Stimulated activated CD4-positive, alpha-beta T cell treated with anti-CD3 and anti-CD28 coated beads, Interleukin-4, amount 100 ng/mL, for 1 hour (primary cell): ENCODE measurements around the gene SRP68.
"Not testable (repeated sequence)": the region's sequence is repeated elsewhere in the genome, so short reads cannot be mapped to it uniquely, and the experiment has no call there.

Source experiments
- DNase-seq: peaks from one replicate; pipeline ENCODE4 v3.0.0-alpha.2; 2020

The SRP68 gene

DNA sequence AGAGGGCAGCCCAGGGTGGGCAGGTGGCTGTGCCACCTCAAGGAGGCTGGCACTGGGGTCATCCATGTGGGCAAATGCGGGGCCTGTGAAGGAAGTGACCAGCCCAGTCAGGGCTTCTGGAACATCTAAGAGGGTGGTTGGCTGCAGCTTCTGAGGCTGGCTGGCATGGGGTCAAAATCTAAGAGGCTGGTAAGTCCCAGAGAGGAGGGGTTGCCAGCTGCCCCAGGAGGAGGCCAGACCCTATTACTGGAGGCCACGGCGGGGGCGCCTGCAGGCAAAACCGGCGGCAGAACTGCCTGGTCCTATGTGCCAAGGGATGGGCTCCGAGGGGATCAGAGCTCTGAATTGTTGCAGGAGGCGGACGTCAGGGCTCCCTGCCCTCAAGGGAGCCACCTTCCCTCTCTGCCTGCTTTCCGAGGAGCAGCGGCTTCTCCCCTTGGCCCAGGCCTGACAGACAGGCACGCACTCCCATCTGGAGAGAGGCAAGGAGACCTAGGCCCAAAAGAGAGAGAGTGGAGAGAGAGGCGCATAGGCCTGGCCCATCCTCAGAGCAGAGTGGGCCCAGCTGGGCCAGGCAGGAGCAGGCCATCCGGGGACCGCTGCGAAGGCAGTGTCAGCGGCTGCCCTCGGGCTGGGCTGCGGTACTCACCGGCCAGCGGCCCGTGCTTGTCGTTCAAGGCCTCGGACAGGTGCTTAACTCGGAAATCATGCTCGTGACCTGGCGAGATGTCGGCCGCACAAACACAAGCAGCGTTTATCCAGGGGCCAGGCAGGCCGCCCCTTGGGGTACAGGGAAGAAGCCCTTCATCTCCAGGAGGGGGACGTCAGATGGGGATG lies 17.6 kb upstream of the SRP68 start:
- no peak for DNase-seq

DNA sequence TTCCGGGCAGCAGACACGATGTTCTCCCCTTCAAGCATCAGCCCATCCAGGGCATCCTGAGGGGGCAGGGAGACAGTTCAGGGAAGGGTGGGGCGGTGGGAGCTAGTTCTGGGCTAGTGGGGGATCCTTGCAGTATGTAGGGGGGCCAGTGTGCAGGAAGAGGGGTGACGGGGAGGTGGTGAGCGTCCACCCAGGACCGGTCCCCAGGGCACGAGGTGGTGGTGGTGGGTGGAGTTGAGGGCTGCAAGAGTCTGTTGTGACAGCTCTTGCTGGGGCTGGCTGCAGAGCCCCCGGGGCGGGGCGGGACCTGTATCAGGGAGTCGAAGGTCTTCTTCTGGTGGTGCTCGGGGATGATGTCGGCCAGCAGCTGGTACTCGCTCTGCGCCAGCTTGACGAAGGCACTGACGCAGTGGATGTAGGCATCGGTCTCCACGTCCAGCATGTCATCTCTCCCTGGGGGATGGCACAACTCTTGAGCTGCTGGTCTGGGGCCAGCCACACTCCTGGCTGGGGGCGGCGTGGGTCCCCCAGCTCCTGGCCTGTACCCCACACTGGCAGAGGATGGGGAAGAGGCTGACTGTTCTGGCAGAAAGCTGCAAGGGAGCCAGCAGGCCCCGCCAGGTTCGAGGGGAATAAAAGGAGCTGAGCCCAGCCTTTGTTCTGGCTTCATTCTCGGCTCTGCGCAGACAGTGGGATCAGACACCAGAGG lies 16.7 kb upstream of the SRP68 start:
- DNase-seq: no peak

DNA sequence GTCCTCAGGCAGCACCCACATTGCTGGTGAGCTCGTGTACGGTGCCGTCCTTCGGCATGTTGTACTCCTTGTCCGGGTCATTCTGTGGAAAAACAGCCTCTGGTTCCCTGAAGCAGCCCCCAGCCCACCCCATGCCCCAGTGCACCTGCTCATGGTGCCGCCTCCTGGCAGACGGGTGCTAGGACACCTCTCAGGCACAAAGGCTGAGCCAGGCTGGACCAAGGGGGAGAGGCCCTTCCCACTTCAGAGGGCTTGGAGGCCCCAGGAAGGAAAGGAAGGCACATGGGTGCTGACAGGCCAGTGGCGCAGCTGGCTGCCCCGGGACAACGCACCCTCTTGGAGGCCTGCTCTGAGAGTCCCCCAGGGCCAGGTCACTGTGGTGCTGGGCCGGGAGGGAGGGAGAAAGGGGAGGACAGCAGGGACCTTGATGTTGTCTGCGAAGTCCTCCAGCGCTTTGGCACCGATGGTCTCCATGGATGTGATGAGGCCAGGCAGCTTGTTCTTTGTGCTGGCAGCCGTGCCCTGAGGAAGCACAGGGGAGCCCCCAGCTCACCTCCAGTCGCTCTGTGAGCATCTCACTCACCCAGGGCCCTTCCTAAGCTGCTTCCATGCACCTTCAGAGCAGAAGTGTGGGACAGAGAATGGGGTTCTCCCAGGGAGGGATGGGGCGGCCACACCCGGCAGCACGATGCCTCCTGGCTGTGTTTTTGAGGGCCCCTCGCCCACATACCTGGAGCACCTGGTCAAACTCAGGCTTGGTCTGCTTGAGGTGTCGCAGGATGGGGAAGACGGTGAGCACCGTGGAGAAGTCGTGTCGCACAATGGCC lies 15.9 kb upstream of the SRP68 start:
- DNase-seq: no peak

DNA sequence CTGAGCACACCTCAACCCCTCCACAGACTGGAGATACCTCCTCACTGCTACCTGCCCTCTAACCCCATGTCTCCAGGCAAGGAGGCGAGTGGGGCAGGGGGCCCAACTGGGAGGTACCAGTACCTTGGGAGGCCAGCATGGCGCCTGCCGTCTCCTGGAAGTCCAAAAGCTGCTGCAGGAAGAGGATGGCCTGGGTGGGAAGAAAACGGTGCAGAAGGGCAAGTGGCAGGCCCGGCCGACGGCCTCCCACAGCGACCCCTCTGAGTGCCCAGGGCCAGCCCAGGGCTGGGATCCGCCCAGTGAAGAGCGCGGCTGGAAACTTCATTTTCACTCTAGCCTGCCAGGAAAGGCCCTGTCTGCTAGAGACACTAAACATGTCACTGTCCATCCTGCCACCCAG lies 15.2 kb upstream of the SRP68 start:
- no peak for DNase-seq

DNA sequence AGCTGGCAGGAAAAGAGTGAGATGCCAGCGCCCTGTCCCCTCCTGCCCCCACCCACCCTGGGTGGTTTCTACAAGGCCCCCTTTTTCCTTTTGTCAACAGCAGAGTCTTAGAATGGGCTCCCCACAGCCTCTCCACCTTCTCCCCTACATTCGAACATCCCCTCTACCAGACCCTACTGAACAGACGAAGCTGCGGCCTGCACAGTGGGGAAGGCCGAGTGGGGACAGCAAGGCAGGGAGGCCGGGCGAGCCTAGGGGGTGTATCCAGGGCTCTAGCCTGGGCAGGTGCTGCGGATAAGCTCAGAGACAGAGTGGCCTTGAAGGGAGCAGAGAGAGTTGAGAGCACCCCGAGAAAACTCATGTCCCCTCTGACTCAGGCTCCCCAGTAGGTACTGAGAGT lies 14.1 kb upstream of the SRP68 start:
- DNase-seq: no peak

DNA sequence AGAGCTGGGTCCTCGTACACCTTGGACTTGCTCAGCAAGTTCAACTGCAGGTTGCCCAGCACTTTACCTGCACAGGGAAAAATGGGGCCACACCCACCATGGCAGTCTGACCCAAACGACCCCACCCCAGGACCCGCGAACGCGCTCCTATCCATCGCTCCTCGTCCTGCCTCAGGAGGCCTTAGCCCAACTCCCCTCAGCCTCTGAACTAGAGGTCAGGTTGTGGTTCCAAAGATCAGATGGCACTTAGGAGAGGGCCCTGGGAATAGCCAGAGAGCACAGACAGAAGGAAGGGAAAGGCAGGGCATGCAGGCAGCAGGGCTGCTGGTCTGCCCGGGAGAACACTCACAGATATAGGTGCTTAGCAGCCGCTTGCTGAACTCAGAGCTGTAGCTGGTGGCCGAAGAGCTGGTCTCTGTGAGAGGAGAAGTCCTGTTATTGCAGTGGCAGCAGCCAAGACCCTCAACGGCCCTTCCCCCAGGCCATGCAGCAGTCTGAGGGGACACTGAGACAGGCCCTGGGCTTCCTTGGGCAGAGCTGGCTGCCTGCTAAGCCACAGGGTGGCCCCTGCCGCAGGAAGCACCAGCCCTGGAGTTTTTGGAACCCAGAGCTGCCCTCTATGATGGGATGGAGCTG lies 13.5 kb upstream of the SRP68 start:
- DNase-seq: no peak

DNA sequence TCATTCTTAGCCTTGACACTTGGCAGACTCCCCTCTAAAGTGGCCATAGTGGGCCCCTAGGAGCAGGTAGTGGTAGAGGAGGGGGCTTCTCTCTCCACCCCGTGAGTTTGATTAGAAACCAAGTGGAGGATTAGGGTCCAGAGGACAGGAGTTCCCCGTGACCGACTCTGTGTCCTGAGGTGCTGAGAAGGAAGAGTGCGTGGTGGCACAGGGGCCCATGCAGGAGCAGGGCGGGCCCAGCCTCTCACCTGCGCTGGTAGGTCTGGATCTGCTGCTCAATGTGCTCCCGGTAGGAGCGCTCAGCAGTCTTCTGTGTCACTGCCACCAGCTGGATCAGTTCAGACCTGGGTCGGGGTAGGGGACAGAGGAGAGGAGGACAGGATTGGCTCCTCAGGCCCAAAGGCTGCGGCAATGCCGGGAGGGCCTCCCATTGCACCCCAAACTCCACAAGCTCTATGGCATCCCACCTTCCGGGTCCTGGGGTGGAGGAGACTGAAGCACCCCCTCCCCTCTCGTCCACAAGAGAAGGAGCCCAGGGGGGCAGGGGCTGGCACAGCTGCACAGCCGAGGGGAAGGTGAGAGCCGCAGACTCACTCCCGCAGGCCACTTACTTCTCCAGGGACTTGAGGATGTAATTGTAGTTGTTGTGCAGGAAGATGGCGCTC lies 12.9 kb upstream of the SRP68 start:
- DNase-seq: no peak

DNA sequence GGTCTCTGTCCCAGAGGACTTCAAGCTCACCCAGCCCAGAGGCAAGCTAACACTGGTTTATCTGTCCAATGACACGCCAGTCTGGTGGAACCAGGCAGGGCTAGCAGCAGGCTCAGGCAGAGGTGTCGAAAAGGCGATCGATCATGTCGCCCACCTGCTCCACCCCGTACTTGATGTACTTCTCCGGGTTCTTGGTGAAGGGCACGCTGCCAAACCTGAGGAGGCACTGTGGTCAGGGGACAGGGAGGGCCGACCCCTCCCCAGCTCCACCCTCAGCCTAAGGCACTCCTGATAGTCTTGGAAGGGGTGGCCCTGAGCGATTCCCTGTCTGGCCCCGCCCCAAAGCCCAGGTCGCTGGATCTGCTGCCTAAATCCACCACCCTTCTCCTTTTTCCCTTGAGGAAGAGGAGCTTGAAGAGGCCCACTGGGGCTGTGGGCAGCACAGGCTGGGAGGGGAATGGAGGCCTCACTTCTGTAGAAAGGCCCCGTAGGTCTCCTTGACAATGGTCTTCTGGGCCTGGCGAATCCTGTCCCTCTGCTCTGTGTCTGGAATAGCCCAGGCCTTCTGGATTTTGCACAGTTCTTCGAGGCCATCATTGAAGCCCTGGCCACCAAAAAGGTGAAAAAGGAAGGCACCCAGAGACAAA lies 11.3 kb upstream of the SRP68 start:
- DNase-seq: no peak

DNA sequence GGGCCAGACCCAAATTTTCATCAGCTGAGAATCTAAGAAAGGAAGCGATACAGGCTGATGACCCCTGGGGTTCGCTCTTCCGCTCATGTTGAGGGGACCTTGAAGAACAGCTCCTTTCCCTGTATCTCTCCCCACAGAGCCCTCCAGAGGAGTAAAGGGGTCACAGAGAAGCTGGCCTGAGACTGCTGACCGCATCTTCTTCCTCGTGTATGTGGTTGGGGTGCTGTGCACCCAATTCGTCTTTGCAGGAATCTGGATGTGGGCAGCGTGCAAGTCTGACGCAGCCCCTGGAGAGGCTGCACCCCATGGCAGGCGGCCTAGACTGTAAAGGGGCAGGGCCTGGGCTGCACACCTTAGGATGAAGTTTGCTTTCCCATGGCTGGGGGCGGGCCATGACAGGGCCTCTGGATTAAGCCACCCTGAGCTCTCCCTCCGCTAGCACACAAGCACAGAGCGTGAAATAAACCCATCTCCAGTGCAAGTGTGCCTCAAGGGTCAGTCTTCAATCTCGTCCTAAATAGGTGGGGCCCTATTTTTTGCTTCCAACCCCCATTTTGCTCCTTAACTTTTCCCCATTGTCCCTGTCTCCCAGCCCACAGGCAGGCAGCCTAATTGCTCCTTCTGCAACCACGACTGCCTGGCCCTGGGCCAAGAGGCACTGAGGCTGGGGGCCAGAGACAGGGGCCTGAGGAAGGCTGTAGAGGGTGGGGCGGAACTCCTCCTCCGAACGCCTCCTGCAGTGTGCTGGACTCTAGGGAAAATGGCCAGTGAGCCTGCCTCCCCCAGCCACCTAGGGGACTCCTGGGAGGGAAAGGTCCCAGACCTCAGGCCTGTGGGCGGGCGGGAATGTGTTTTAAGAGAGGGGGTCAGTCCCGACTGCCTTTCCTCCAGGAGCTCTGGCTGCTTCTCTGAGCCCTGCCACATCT lies 10.3 kb upstream of the SRP68 start:
- no peak for DNase-seq

DNA sequence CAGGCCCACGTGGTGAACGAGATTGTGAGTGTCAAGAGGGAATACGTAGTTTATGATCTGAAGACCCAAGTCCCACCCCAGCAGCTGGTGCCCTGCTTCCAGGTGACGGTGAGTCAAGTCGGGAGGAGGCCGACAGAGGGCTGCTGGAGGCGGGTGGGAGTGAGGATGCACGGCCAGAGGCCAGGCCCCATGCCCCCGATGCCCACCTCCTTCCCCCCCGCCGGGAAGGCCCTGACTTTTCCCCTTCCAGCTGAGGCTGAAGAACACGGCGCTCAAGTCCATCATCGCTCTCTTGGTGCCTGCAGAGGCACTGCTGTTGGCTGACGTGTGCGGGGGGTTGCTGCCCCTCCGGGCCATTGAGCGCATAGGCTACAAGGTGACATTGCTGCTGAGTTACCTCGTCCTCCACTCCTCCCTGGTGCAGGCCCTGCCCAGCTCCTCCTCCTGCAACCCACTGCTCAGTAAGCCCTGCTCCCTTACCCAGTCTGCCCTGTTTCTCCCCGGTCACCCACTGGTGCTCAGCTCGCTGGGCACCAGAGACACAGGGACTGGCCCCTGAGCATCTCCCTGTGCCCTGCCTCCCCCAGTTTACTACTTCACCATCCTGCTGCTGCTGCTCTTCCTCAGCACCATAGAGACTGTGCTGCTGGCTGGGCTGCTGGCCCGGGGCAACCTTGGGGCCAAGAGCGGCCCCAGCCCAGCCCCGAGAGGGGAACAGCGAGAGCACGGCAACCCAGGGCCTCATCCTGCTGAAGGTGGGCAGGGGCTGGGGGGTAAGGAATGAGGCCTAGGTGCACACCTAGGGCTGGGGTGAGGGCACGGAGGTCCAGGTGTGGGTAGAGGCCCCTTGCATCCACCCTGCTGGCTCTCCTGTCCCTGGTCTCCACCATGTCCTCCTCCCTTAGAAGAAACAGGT lies 9.2 kb upstream of the SRP68 start:
- no peak for DNase-seq

DNA sequence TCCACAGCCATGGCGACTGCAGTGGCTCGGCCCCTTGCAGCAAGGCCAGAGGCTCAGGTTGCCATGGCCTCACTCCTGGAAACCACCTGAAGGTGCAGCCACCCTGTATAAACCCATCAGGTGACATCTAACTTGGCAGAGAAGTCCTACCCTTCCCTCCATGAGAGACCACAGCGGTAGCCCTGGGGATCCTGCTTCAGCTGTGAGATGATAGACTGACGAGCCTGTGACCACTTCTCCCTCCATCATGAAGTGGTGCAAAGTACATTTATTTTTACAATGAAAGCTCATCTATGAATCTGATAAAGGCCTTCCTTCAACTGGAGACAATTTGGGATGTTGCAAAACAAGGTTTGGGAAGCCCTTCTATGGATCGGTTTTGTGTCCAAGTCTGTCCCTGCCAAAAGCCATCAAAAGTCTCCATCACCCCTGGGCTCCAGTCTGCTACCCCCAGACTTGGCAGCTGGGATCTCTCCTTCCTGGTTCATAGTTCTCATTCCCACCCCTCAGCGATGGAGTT lies 8.5 kb upstream of the SRP68 start:
- no peak for DNase-seq

DNA sequence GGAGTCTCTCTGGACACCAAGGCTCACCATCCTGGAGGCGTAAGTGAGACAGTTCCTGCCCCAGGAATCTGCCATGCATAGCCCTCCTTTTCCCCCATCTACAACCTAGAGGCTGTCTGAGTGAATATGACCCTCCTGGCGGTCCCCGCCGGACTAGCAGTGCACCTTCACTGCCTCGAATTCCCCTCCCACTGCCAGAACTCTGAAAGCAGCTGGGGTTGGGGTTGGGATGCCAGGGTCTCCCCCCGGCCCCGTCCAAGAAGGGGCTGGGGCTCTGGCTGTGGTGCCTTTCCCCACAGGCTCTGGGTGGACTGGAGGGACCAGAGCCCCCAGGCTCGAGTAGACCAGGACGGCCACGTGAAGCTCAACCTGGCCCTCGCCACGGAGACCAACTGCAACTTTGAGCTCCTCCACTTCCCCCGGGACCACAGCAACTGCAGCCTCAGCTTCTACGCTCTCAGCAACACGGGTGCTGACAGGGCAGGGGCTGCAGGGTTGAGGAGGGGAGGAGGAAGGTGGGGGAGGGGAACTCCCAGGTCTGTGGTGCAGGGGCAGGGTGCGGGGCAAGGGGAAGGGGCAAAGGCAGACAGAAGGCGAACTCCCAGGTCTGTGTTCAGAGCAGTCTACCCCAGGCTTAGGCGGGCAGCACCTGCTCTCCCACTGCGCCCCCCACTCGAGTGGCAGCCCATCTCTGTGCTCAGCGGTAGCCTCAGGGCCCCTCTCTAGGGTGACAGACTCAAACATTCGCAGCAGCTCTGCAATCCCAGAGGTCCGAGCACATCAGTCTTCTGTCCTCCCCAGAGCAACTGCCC lies 7.8 kb upstream of the SRP68 start:
- no peak for DNase-seq

DNA sequence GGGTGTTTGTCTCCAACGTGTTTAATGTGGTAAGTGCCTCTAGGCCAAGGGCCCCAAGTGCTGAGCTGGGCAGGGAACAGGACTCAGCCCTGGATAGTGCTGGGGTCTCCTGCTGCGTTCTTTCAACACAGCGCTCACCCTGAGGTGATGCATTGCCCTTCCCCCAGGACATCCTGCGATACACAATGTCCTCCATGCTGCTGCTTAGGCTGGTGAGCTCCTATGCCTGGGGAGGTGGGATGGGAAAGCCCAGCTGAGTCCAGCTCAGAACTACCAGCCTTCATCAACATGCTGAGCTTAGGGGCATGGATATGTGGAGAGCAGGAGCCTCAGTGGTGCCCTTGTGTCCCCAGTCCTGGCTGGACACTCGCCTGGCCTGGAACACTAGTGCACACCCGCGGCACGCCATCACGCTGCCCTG lies 7.2 kb upstream of the SRP68 start:
- no peak for DNase-seq

DNA sequence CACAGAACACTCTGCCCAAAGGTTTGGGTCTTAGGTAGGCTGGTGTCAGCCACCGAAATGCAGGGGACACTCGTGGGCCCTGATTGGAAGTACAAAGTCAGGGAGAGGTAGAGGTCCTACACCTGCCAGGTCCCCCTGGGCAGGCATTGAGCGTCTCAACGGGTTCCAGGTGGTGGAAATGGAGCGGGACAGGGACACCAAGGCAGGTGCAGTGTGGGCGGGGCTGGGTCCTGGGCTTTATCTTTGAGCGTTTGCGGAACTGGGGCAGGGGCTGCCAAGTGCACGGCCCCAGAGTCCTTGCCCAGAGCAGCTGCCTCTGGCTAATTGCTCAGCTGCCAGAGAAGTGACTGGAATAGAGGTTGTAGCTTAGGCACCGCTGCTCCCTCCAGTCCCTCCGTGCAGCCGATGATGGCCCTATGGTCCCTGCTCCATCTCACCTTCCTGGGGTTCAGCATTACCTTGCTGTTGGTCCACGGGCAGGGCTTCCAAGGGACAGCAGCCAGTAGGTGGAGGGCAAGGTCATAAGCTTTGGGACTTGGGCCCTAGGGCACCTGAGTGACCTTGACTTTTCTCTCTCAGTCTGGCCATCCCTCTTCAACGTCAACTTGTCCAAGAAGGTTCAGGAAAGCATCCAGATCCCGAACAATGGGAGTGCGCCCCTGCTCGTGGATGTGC lies 6.7 kb upstream of the SRP68 start, which contains the start of gene ZACN:
ZACN (plus strand) TSS at position 323 of the 675 bp plus-strand sequence; CDS start at position 406, 83 bp downstream.
- DNase-seq: no peak

DNA sequence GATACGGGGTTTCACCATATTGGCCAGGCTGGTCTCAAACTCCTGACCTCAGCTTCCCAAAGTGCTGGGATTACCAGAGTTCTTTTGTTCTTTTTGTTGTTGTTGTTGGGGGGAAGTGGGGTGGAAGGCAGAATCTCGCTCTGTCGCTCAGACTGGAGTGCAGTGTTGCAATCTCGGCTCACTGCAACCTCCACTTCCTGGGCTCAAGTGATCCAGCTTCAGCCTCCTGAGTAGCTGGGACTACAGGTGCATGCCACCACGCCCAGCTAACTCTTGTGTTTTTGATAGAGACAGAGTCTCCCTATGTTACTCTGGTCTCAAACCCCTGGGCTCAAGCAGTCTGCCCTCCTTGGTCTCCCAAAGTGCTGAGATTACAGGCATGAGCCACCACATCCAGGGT lies 6.1 kb upstream of the SRP68 start:
- not testable (repeated sequence) for DNase-seq

DNA sequence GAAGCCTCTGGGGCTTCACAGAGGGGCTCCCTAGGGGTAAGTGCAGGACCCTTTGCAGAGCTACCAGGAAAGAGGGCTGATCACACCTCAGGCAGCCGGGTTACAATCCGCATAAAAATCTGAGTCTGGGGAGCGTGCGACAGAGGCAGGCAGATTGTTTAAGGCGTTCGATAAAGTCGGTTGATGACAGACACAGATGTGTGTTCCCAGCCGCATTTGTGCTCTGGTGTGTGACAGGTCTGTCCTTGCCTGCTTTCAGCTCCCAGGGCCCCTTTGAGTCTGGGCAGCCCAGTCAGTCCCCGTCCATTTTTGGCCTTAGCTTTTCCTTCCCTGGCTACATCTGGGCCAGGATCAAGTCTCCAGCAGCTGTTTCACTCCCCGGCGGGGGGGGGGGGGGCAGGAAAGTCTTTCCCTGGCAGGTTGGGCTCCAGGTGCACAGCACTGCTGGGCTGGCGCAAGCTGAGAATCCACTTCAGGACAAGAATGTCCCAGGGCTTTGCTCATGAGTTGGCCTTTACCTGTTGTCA lies 5.3 kb upstream of the SRP68 start:
- no peak for DNase-seq

DNA sequence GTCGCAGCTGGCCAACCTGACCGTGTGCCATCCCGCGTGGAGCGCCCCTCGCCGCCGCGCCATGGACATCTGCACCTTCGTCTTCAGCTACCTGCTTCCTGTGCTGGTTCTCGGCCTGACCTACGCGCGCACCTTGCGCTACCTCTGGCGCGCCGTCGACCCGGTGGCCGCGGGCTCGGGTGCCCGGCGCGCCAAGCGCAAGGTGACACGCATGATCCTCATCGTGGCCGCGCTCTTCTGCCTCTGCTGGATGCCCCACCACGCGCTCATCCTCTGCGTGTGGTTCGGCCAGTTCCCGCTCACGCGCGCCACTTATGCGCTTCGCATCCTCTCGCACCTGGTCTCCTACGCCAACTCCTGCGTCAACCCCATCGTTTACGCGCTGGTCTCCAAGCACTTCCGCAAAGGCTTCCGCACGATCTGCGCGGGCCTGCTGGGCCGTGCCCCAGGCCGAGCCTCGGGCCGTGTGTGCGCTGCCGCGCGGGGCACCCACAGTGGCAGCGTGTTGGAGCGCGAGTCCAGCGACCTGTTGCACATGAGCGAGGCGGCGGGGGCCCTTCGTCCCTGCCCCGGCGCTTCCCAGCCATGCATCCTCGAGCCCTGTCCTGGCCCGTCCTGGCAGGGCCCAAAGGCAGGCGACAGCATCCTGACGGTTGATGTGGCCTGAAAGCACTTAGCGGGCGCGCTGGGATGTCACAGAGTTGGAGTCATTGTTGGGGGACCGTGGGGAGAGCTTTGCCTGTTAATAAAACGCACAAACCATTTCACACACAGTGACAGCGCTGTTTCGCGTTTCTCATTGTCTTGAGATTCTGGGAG lies 4.7 kb upstream of the SRP68 start:
- DNase-seq: peak; percentile 36
